Activated B cell treated with CpG ODN at 0.5 μM for 24 hours (primary cell): Measurements from ENCODE around the gene CARD11. TPM values are rescaled to one million over a fixed set of nuclear protein-coding genes. Genes with fewer than 3 reads are reported as not detected.

ENCODE experiments used
- ATAC-seq: fragments of 200-7000 bp; cut with Tn5 transposase; one replicate; pipeline ENCODE4 v1.10.0; 2021; ENCODE audit warnings: low read depth, mild to moderate bottlenecking, moderate library complexity
- CTCF ChIA-PET: fragments of 350-600 bp; sonication (Branson Sonifier 250); formaldehyde crosslinking; loops from one replicate; lab custom pipeline; 2021; ENCODE audit warnings: antibody characterized with exemption; lab: Charles Lee
- POLR2A ChIA-PET: fragments of 350-600 bp; sonication (Branson Sonifier 250); formaldehyde crosslinking; loops from one replicate; lab custom pipeline; 2021; ENCODE audit warnings: antibody characterized with exemption; lab: Charles Lee
- DNase-seq: peaks from one replicate; pipeline ENCODE4 v3.0.0; 2022
- H3K27ac Mint-ChIP-seq: one replicate; pipeline ENCODE4 v1.8.0; 2020; ENCODE audit warnings: mixed read lengths
- H3K27me3 Mint-ChIP-seq: one replicate; pipeline ENCODE4 v1.8.0; 2021; ENCODE audit warnings: mixed read lengths
- H3K36me3 Mint-ChIP-seq: one replicate; pipeline ENCODE4 v1.8.0; 2021; ENCODE audit warnings: low read depth, mixed read lengths
- H3K4me1 Mint-ChIP-seq: one replicate; pipeline ENCODE4 v1.8.0; 2021; ENCODE audit warnings: mixed read lengths
- H3K4me3 Mint-ChIP-seq: one replicate; pipeline ENCODE4 v1.8.0; 2020; ENCODE audit warnings: mild to moderate bottlenecking, mixed read lengths
- H3K9me3 Mint-ChIP-seq: one replicate; pipeline ENCODE4 v1.8.0; 2020; ENCODE audit warnings: mixed read lengths
- intact Hi-C: fragments of 100-400 bp; cut with micrococcal nuclease; formaldehyde crosslinking; loops from one replicate; pipeline ENCODE4 v1.15.1; 2024
- total RNA-seq: library from RNA; stranded (reverse); gene quantifications from 2 replicates; pipeline ENCODE4 v1.2.3, GENCODE V29; 2022
- TF ChIP-seq, protein P1 (sequence below): fragments of 200-600 bp; IDR thresholded peaks from one replicate; pipeline ENCODE4 v1.8.0; 2022; ENCODE audit warnings: antibody characterized with exemption, mild to moderate bottlenecking

CARD11 gene
- total RNA-seq, 1 donor from 2014 or later: 114 TPM

DNA sequence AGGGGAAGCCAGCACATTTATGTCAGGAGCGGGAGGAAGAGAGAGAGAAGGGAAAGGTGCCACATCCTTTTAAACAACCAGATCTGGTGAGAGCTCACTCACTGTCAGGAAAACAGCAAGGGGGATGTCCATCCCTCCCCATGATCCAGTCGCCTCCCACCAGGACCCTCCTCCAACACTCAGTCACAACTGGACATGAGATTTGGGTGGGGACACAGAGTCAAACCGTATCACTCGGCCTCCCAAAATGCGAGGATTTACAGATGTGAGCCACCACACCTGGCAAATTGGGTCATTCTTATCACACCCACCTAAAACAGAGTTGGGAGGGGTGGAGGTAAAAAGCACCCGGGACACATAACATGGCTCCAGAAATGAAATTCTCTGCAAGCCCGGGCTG is 41.0 kb downstream of the CARD11 start:
- POLR2A ChIA-PET: interaction anchor here (0.6 kb wide), 1 partner anchor 13 kb away, joined by 7 read pairs; no protein-coding TSS in a partner anchor
- TF ChIP-seq, protein P1, sequence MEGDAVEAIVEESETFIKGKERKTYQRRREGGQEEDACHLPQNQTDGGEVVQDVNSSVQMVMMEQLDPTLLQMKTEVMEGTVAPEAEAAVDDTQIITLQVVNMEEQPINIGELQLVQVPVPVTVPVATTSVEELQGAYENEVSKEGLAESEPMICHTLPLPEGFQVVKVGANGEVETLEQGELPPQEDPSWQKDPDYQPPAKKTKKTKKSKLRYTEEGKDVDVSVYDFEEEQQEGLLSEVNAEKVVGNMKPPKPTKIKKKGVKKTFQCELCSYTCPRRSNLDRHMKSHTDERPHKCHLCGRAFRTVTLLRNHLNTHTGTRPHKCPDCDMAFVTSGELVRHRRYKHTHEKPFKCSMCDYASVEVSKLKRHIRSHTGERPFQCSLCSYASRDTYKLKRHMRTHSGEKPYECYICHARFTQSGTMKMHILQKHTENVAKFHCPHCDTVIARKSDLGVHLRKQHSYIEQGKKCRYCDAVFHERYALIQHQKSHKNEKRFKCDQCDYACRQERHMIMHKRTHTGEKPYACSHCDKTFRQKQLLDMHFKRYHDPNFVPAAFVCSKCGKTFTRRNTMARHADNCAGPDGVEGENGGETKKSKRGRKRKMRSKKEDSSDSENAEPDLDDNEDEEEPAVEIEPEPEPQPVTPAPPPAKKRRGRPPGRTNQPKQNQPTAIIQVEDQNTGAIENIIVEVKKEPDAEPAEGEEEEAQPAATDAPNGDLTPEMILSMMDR: no peak
- intact Hi-C loops: no loop called here
- CTCF ChIA-PET: no interaction called here
- ATAC-seq (no peak), DNase-seq (no peak)
- H3K36me3 Mint-ChIP-seq: peaks cover 55% of the 10 kb centered on the region
- no peak overlapping the region for H3K4me3 Mint-ChIP-seq
- H3K9me3 Mint-ChIP-seq: no peaks in the 10 kb centered on the region
- no peaks in the 10 kb centered on the region for H3K27me3 Mint-ChIP-seq
- peak overlapping the region; percentile 60 for H3K27ac Mint-ChIP-seq
- H3K4me1 Mint-ChIP-seq: peaks cover 12% of the 10 kb centered on the region

DNA sequence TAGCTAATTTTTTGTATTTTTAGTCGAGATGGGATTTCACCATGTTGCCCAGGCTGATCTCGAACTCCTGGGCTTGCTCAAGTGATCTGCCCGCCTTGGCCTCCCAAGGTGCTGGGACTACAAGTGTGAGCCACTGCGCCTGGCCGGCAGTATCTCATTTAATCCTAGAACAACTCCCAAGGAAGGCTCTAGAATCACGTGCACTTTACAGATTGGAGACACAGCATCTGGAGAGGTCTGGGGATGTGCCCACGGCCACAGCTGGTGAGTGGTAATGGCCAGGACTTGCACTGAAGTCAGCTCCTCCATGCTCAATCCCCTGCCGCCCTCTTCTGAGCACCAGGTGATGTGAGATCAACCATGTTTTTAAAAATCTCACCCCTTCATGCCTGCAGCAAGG is 43.1 kb downstream of the CARD11 start:
- DNase-seq: no peak
- Mint-ChIP-seq H3K27ac (no peak overlapping the region), H3K36me3 (peaks cover 54% of the 10 kb centered on the region)

DNA sequence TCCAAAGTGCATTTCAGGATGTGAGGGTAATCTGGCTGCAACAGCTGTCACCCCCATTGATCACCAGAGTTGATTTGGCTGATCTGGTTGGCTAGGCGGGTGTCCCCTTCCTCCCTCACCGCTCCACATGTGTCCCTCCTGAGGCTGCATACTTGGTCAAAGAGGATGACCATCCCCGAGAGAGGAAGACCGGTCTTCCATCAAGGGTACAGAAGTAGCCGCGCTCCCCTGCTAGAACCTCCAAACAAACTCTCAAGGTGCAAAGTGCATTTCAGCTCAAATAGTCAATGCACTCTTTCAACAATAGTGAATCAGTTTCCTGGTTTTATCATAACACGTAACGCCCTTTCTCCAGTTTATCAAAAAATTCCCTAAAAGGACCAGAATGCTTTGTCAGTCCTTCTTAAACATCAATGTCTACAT is 44.6 kb downstream of the CARD11 start:
- H3K27ac Mint-ChIP-seq: no peak overlapping the region
- H3K36me3 Mint-ChIP-seq: peaks cover 69% of the 10 kb centered on the region
- no peak for DNase-seq

More for the DNA sequence above, 43.1 kb downstream of the CARD11 start:
- H3K27me3 Mint-ChIP-seq: no peaks in the 10 kb centered on the region
- peaks cover 2% of the 10 kb centered on the region for H3K4me1 Mint-ChIP-seq
- no peak overlapping the region for H3K4me3 Mint-ChIP-seq
- ATAC-seq: no peak
- intact Hi-C loops: no loop called here
- TF ChIP-seq, protein P1: no peak
- H3K9me3 Mint-ChIP-seq: peaks cover 3% of the 10 kb centered on the region
- ChIA-PET CTCF (no interaction called here), POLR2A (interaction anchor here (0.5 kb wide), 1 partner anchor 16 kb away, joined by 9 read pairs; no protein-coding TSS in a partner anchor)

DNA sequence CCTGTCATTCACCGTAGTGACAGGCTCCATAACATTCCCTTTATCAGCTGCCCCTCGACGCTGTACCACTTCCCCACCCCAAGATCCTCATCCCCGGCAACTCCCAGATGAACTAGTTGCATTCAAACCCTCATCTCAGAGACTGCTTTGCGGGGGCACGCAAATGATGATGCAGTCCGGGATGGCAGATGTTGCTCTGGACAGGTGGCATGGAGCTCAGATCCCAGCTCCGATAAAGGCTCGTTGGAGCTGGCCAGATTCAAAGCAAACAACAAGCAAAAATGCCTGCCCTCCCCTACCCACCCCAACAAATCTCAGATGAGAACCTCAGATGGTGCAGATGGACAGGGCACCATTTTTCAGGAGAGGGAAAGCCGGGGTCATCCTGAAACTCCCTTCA is 46.7 kb downstream of the CARD11 start:
- Mint-ChIP-seq H3K4me1 (peaks cover 2% of the 10 kb centered on the region), H3K4me3 (no peak overlapping the region), H3K27me3 (no peaks in the 10 kb centered on the region), H3K36me3 (peaks cover 75% of the 10 kb centered on the region), H3K27ac (no peak overlapping the region), H3K9me3 (peaks cover 9% of the 10 kb centered on the region)
- no peak for ATAC-seq
- intact Hi-C loops: no loop called here
- ChIA-PET CTCF (no interaction called here), POLR2A (no interaction called here)
- no peak for DNase-seq
- TF ChIP-seq, protein P1: no peak

More for the DNA sequence above, 44.6 kb downstream of the CARD11 start:
- ATAC-seq: no peak
- H3K4me1 Mint-ChIP-seq: peaks cover 2% of the 10 kb centered on the region
- no peaks in the 10 kb centered on the region for H3K27me3 Mint-ChIP-seq
- no peak overlapping the region for H3K4me3 Mint-ChIP-seq
- intact Hi-C loops: no loop called here
- TF ChIP-seq, protein P1: no peak
- CTCF ChIA-PET: interaction anchor here (1.1 kb wide), 1 partner anchor 11 kb away, joined by 3 read pairs; no protein-coding TSS in a partner anchor
- POLR2A ChIA-PET: no interaction called here
- H3K9me3 Mint-ChIP-seq: peaks cover 9% of the 10 kb centered on the region

DNA sequence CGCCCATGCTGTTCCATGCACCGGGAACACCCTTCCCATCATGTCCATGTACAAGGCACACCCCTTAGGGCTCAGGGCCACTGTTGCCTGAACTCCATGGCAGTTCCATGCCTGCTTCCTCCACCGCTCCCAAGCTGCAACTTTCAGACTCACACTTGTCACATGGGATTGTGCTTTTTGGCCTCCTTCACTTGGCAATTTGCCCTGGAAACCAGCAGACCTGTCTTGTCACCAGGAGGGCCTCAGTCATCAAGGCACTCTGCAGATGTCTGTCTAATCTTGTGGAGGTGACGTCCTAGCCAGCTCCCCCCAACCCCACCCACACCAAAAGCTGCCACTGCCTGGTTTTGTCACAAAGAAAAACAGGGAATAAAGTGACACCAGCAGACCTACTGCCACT is 47.5 kb downstream of the CARD11 start:
- Mint-ChIP-seq H3K4me3 (no peak overlapping the region), H3K27me3 (no peaks in the 10 kb centered on the region), H3K27ac (no peak overlapping the region), H3K36me3 (peaks cover 76% of the 10 kb centered on the region), H3K9me3 (peaks cover 9% of the 10 kb centered on the region), H3K4me1 (peaks cover 5% of the 10 kb centered on the region)
- no peak for ATAC-seq
- no peak for DNase-seq
- POLR2A ChIA-PET: no interaction called here
- TF ChIP-seq, protein P1: no peak
- intact Hi-C loops: no loop called here
- CTCF ChIA-PET: no interaction called here
